Naive B cell (primary cell): Measurements from ENCODE around the gene NUCKS1. TPM values are rescaled to one million over a fixed set of nuclear protein-coding genes. Genes with fewer than 3 reads are reported as not detected.

ENCODE experiments used
- ATAC-seq, 2 donors: fragments of 150-1000 bp; cut with Tn5 transposase; 2 replicates each; pipeline ENCODE4 v1.10.0; 2021; ENCODE audit warnings: low read depth in 2 of 2, mild to moderate bottlenecking in 2 of 2, moderate library complexity in 2 of 2
- DNase-seq: peaks from one replicate; pipeline ENCODE4 v3.0.0; 2022
- H3K27ac Mint-ChIP-seq, 6 donors: one replicate each; pipeline ENCODE4 v1.8.0; 2020 to 2022; ENCODE audit warnings: mild to moderate bottlenecking in 6 of 6, mixed read lengths in 6 of 6, moderate library complexity in 5 of 6, inconsistent platforms in 2 of 6
- H3K27me3 Mint-ChIP-seq, 3 donors: one replicate each; pipeline ENCODE4 v1.8.0; 2021 to 2022; ENCODE audit warnings: mixed read lengths in 3 of 3, mild to moderate bottlenecking in 1 of 3
- H3K36me3 Mint-ChIP-seq, 2 donors: one replicate each; pipeline ENCODE4 v1.8.0; 2020 to 2022; ENCODE audit warnings: mixed read lengths in 2 of 2, inconsistent platforms in 1 of 2, mild to moderate bottlenecking in 1 of 2
- H3K4me1 Mint-ChIP-seq, 3 donors: one replicate each; pipeline ENCODE4 v1.8.0; 2020 to 2022; ENCODE audit warnings: mixed read lengths in 3 of 3, inconsistent platforms in 1 of 3, mild to moderate bottlenecking in 1 of 3, moderate library complexity in 1 of 3
- H3K4me3 Mint-ChIP-seq, 8 donors: one replicate each; pipeline ENCODE4 v1.8.0; 2020 to 2022; ENCODE audit warnings: mild to moderate bottlenecking in 8 of 8, mixed read lengths in 8 of 8, moderate library complexity in 8 of 8, inconsistent platforms in 2 of 8
- H3K9me3 Mint-ChIP-seq, 7 donors: one replicate each; pipeline ENCODE4 v1.8.0; 2020 to 2022; ENCODE audit warnings: mixed read lengths in 7 of 7, mild to moderate bottlenecking in 5 of 7, inconsistent platforms in 2 of 7, moderate library complexity in 1 of 7
- polyA plus RNA-seq, 6 donors: library from polyadenylated mRNA; unstranded; fragments of 300-500 nt; fragmentation: Illumina TruSeq; gene quantifications; one replicate each; pipeline ENCODE4 v1.2.3, GENCODE V29; 2021; ENCODE audit warnings: low read depth in 6 of 6

The NUCKS1 gene
- polyA plus RNA-seq, 6 donors from 2014 or later = 4.9 to 18.9 (median 16.2) TPM

- DNase-seq = no peak
- no peak for ATAC-seq
- Mint-ChIP-seq H3K4me3 (no peak overlapping the region), H3K27ac (peak overlapping the region in 1 of 6 donors; percentile 8), H3K9me3 (no peaks in the 10 kb centered on the region), H3K27me3 (no peaks in the 10 kb centered on the region), H3K36me3 (no peaks in the 10 kb centered on the region), H3K4me1 (peaks cover 11 to 13% (median 11%) of the 10 kb centered on the region in 3 donors)
These were observed 32.8 kb upstream of the NUCKS1 start for GRCh38 chr1:205782627-205783432.

GRCh38 chr1:205780335-205780734 lies 30.4 kb upstream of the NUCKS1 start:
- no peak overlapping the region for H3K4me3 Mint-ChIP-seq
- DNase-seq (no peak), ATAC-seq (no peak)
- no peaks in the 10 kb centered on the region for H3K36me3 Mint-ChIP-seq
- no peaks in the 10 kb centered on the region for H3K27me3 Mint-ChIP-seq
- H3K9me3 Mint-ChIP-seq = no peaks in the 10 kb centered on the region
- peaks cover 17 to 26% (median 19%) of the 10 kb centered on the region in 3 donors for H3K4me1 Mint-ChIP-seq
- no peak overlapping the region for H3K27ac Mint-ChIP-seq

- ATAC-seq = no peak
- DNase-seq = no peak
- peak overlapping the region in 4 of 6 donors; percentile 13 to 95 (median 58) for H3K27ac Mint-ChIP-seq
- H3K36me3 Mint-ChIP-seq = no peaks in the 10 kb centered on the region
- H3K27me3 Mint-ChIP-seq = no peaks in the 10 kb centered on the region
- no peaks in the 10 kb centered on the region for H3K9me3 Mint-ChIP-seq
- peaks cover 24 to 45% (median 39%) of the 10 kb centered on the region in 3 donors for H3K4me1 Mint-ChIP-seq
- H3K4me3 Mint-ChIP-seq = peak overlapping the region in 2 of 8 donors; percentile 34 to 68
These were observed 28.0 kb upstream of the NUCKS1 start for GRCh38 chr1:205777994-205778393.

GRCh38 chr1:205775717-205776056 lies 25.7 kb upstream of the NUCKS1 start:
- Mint-ChIP-seq H3K4me1 (peaks cover 34 to 68% (median 61%) of the 10 kb centered on the region in 3 donors), H3K4me3 (peak overlapping the region; percentile 84 to 96 (median 94)), H3K27me3 (no peaks in the 10 kb centered on the region)

GRCh38 chr1:205775015-205775716 lies 25.2 kb upstream of the NUCKS1 start, which contains the start of gene RAB29:
TSS of gene RAB29 (minus strand) at chr1:205775482. CDS start at chr1:205774956, 526 bp downstream.
- H3K27me3 Mint-ChIP-seq = no peaks in the 10 kb centered on the region
- H3K36me3 Mint-ChIP-seq = peaks cover 0 to 3% of the 10 kb centered on the region in 2 donors
- no peaks in the 10 kb centered on the region for H3K9me3 Mint-ChIP-seq
- H3K27ac Mint-ChIP-seq = peak within 1 kb of the TSS; percentile 96 to 99 (median 97)
- ATAC-seq = peak; percentile 80 to 84
- peak within 1 kb of the TSS; percentile 84 to 96 (median 94) for H3K4me3 Mint-ChIP-seq
- H3K4me1 Mint-ChIP-seq = peaks cover 34 to 71% (median 61%) of the 10 kb centered on the region in 3 donors
- peak; percentile 89 for DNase-seq

More at GRCh38 chr1:205775717-205776056, 25.7 kb upstream of the NUCKS1 start:
- Mint-ChIP-seq H3K9me3 (no peaks in the 10 kb centered on the region), H3K36me3 (no peaks in the 10 kb centered on the region), H3K27ac (peak overlapping the region; percentile 96 to 99 (median 97))
- no peak for DNase-seq
- no peak for ATAC-seq

- peak overlapping the region; percentile 84 to 96 (median 94) for H3K4me3 Mint-ChIP-seq
- peak; percentile 23 for DNase-seq
- peaks cover 0 to 8% of the 10 kb centered on the region in 2 donors for H3K36me3 Mint-ChIP-seq
- H3K4me1 Mint-ChIP-seq = peaks cover 34 to 72% (median 61%) of the 10 kb centered on the region in 3 donors
- ATAC-seq = peak; percentile 10 to 15
- no peaks in the 10 kb centered on the region for H3K27me3 Mint-ChIP-seq
- H3K9me3 Mint-ChIP-seq = no peaks in the 10 kb centered on the region
- H3K27ac Mint-ChIP-seq = peak overlapping the region; percentile 96 to 99 (median 97)
These were observed 24.4 kb upstream of the NUCKS1 start for GRCh38 chr1:205774198-205775014.

GRCh38 chr1:205772607-205773032 lies 22.6 kb upstream of the NUCKS1 start:
- H3K4me3 Mint-ChIP-seq = peak overlapping the region; percentile 32 to 95 (median 92)
- H3K4me1 Mint-ChIP-seq = peaks cover 22 to 59% (median 48%) of the 10 kb centered on the region in 3 donors
- no peaks in the 10 kb centered on the region for H3K27me3 Mint-ChIP-seq
- peaks cover 0 to 8% of the 10 kb centered on the region in 2 donors for H3K36me3 Mint-ChIP-seq
- no peaks in the 10 kb centered on the region for H3K9me3 Mint-ChIP-seq
- DNase-seq (peak; percentile 57), ATAC-seq (peak; percentile 13 to 18)
- peak overlapping the region; percentile 55 to 97 (median 94) for H3K27ac Mint-ChIP-seq

GRCh38 chr1:205770618-205771017 lies 20.6 kb upstream of the NUCKS1 start:
- Mint-ChIP-seq H3K36me3 (peaks cover 0 to 8% of the 10 kb centered on the region in 2 donors), H3K4me3 (peak overlapping the region in 2 of 8 donors; percentile 22 to 25), H3K27me3 (no peaks in the 10 kb centered on the region), H3K9me3 (no peaks in the 10 kb centered on the region), H3K4me1 (peaks cover 19 to 50% (median 44%) of the 10 kb centered on the region in 3 donors), H3K27ac (peak overlapping the region; percentile 73 to 97 (median 88))
- ATAC-seq = no peak
- DNase-seq = no peak

- H3K27ac Mint-ChIP-seq = peak overlapping the region in 5 of 6 donors; percentile 28 to 97 (median 73)
- no peaks in the 10 kb centered on the region for H3K27me3 Mint-ChIP-seq
- peaks cover 0 to 8% of the 10 kb centered on the region in 2 donors for H3K36me3 Mint-ChIP-seq
- H3K4me1 Mint-ChIP-seq = peaks cover 14 to 45% (median 40%) of the 10 kb centered on the region in 3 donors
- H3K9me3 Mint-ChIP-seq = no peaks in the 10 kb centered on the region
- H3K4me3 Mint-ChIP-seq = peak overlapping the region in 1 of 8 donors; percentile 22
- DNase-seq (no peak), ATAC-seq (no peak)
These were observed 19.8 kb upstream of the NUCKS1 start for GRCh38 chr1:205769641-205770365.

- peaks cover 2 to 22% (median 21%) of the 10 kb centered on the region in 3 donors for H3K4me1 Mint-ChIP-seq
- H3K36me3 Mint-ChIP-seq = peaks cover 0 to 8% of the 10 kb centered on the region in 2 donors
- H3K4me3 Mint-ChIP-seq = no peak overlapping the region
- DNase-seq = no peak
- ATAC-seq = no peak
- no peaks in the 10 kb centered on the region for H3K9me3 Mint-ChIP-seq
- peak overlapping the region in 5 of 6 donors; percentile 13 to 90 (median 79) for H3K27ac Mint-ChIP-seq
- H3K27me3 Mint-ChIP-seq = no peaks in the 10 kb centered on the region
These were observed 17.3 kb upstream of the NUCKS1 start for GRCh38 chr1:205767248-205767647.

GRCh38 chr1:205766570-205766969 lies 16.6 kb upstream of the NUCKS1 start:
- Mint-ChIP-seq H3K4me3 (no peak overlapping the region), H3K27ac (peak overlapping the region in 1 of 6 donors; percentile 78), H3K27me3 (no peaks in the 10 kb centered on the region), H3K36me3 (peaks cover 0 to 8% of the 10 kb centered on the region in 2 donors), H3K9me3 (no peaks in the 10 kb centered on the region), H3K4me1 (peaks cover 0 to 16% (median 14%) of the 10 kb centered on the region in 3 donors)
- ATAC-seq = no peak
- DNase-seq = no peak

- Mint-ChIP-seq H3K27me3 (no peaks in the 10 kb centered on the region), H3K4me3 (no peak overlapping the region), H3K36me3 (peaks cover 0 to 8% of the 10 kb centered on the region in 2 donors), H3K27ac (peak overlapping the region in 3 of 6 donors; percentile 43 to 78 (median 56)), H3K9me3 (no peaks in the 10 kb centered on the region), H3K4me1 (peaks cover 0 to 11% (median 9%) of the 10 kb centered on the region in 3 donors)
- no peak for DNase-seq
- no peak for ATAC-seq
These were observed 16.1 kb upstream of the NUCKS1 start for GRCh38 chr1:205766038-205766437.
